GM12874 (cell line): Measurements from ENCODE around the gene LSP1.

Experiments
- CTCF ChIP-seq: IDR thresholded peaks from 2 replicates; pipeline ENCODE4 v1.5.1; 2011; ENCODE audit warnings: low read depth, mild to moderate bottlenecking, control low read depth, low read length, moderate library complexity; ENCODE audit not compliant: insufficient read depth

LSP1 gene

GRCh38 chr11:1845561-1846452, 7.1 kb upstream of the LSP1 start:
- TF ChIP-seq CTCF, result no peak

GRCh38 chr11:1846453-1846932, 6.4 kb upstream of the LSP1 start:
- TF ChIP-seq CTCF, result no peak

- TF ChIP-seq CTCF, result no peak
These were observed 5.7 kb upstream of the LSP1 start for GRCh38 chr11:1847006-1847735.

GRCh38 chr11:1847926-1848639, 4.8 kb upstream of the LSP1 start:
- TF ChIP-seq CTCF, result no peak

GRCh38 chr11:1848640-1849430, 4.0 kb upstream of the LSP1 start:
- TF ChIP-seq CTCF, result no peak

GRCh38 chr11:1851468-1852180, 1.3 kb upstream of the LSP1 start:
- no peak for TF ChIP-seq CTCF
